Ovary (tissue), 9 donors: Measurements from ENCODE around the gene ADARB2. TPM values are rescaled to one million over a fixed set of nuclear protein-coding genes. Genes with fewer than 3 reads are reported as not detected.
"Not testable (repeated sequence)": the region's sequence is repeated elsewhere in the genome, so short reads cannot be mapped to it uniquely, and the experiment has no call there.

Experiments used
- DNase-seq, 5 donors: peaks; one replicate each; pipeline ENCODE4 v3.0.0-alpha.2; 2019 to 2020
- H3K27ac ChIP-seq, 2 donors: fragments of 200-600 bp; one replicate each; pipeline versions ENCODE4 v1.5.1 to v1.8.0; 2019 to 2022
- H3K27me3 ChIP-seq: fragments of 200-600 bp; one replicate; pipeline ENCODE4 v1.8.0; 2022
- H3K36me3 ChIP-seq: fragments of 200-600 bp; sonication (generic); one replicate; pipeline ENCODE4 v1.5.1; 2019
- H3K4me1 ChIP-seq: one replicate; pipeline ENCODE4 v1.8.1; 2013; ENCODE audit warnings: mild to moderate bottlenecking, moderate library complexity; ENCODE audit not compliant: insufficient read depth
- H3K4me3 ChIP-seq: fragments of 200-600 bp; sonication (generic); one replicate; pipeline ENCODE4 v1.5.1; 2017
- H3K9me3 ChIP-seq, 2 donors: fragments of 200-600 bp in 1 of 2; sonication (generic) in 1 of 2; one replicate each; pipeline versions ENCODE4 v1.5.1 to v1.8.1; 2013 to 2019; ENCODE audit warnings: mild to moderate bottlenecking in 1 of 2, moderate library complexity in 1 of 2
- EP300 ChIP-seq: sonication (generic); formaldehyde crosslinking; IDR thresholded peaks from one replicate; pipeline ENCODE4 v1.6.1; 2017; ENCODE audit warnings: antibody characterized with exemption
- POLR2A ChIP-seq: fragments of 450-650 bp; IDR thresholded peaks from one replicate; pipeline ENCODE4 v1.6.1; 2017; ENCODE audit warnings: antibody characterized with exemption, mild to moderate bottlenecking, moderate library complexity
- WGBS, 3 donors: extraction: QIAGEN DNeasy Blood & Tissue Kit in 1 of 3; methylation state at CpG; one replicate each; pipeline versions ENCODE4 v1.1.5 to v1.1.7; 2013 to 2017; 5-methylcytosine and 5-hydroxymethylcytosine counted together
- intact Hi-C, 4 donors: fragments of 100-400 bp; cut with DNase I; formaldehyde crosslinking; loops; one replicate each; pipeline versions ENCODE4 v1.11.0 to v1.15.1; 2022 to 2023
- polyA plus RNA-seq, 2 donors: library from polyadenylated mRNA; stranded (reverse); fragments of 200-250 nt in 1 of 2; fragments of 350-450 nt in 1 of 2; fragmentation: Illumina TruSeq in 1 of 2; extraction: RNeasy Lipid Tissue Mini Kit (QIAGEN cat#74804) in 1 of 2; gene quantifications; one replicate each; pipeline ENCODE4 v1.2.3, GENCODE V29; 2013 to 2014
- total RNA-seq, 7 donors: library from RNA; depleted of rRNA in 2 of 7; stranded (reverse); fragments of >200 nt in 2 of 7; fragmentation: NEBNext Ultra II Directional in 3 of 7; extraction: Animal tissue kit (Norgen Biotek cat#: 25700) in 3 of 7; gene quantifications; one replicate each; pipeline versions ENCODE4 v1.1.0 to v1.2.4, GENCODE V29; 2016 to 2023
- TF ChIP-seq, protein P1 (sequence below), 3 donors: fragments of 450-650 bp in 2 of 3; fragments of 200-600 bp in 1 of 3; IDR thresholded peaks; one replicate each; pipeline versions ENCODE4 v1.5.1 to v1.8.0; 2016 to 2022; ENCODE audit warnings: antibody characterized with exemption in 3 of 3, mild to moderate bottlenecking in 1 of 3
- donor health status: DM: no; HTN: no; CAD: no; lungs with moderate emphysema.
- donor health status: DM: no; HTN: no; CAD: no.
- donor health status: Bipolar disorder and iron deficiency.
- donor health status: DM: yes; HTN: yes; CAD: no.
- donor health status: DM: no; HTN: no; CAD: no.
- donor health status: DM: yes; HTN: yes; CAD: no.

ADARB2 gene
- total and polyA plus RNA-seq, 9 donors: 0.12 to 2.0 (median 0.36) TPM; not detected in 2

DNA sequence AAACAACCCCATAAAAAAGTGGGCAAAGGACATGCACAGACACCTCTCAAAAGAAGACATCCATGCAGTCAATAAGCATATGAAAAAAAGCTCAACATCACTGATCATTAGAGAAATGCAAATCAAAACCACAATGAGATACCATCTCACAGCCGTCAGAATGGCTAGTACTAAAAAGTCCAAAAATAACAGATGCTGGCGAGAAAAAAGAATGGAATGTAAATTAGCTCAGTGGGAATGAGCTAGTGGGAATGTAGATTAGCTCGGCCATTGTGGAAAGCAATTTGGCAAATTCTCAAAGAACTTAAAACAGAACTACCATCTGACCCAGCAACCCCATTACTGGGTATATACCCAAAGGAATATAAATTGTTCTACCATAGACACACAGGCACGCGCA lies 394.1 kb downstream of the ADARB2 start:
- Histone ChIP-seq H3K27ac (no peak overlapping the region), H3K36me3 (no peaks in the 10 kb centered on the region), H3K9me3 (no peaks in the 10 kb centered on the region), H3K4me3 (no peak overlapping the region), H3K4me1 (no peaks in the 10 kb centered on the region), H3K27me3 (no peaks in the 10 kb centered on the region)
- no peak for DNase-seq
- 48 to 54% (median 52%) methylated on average over 5 of the region's 5 CpGs for WGBS, 3 donors
- intact Hi-C loops: no loop called here
- TF ChIP-seq EP300 (no peak), POLR2A (no peak)
- TF ChIP-seq, protein P1, sequence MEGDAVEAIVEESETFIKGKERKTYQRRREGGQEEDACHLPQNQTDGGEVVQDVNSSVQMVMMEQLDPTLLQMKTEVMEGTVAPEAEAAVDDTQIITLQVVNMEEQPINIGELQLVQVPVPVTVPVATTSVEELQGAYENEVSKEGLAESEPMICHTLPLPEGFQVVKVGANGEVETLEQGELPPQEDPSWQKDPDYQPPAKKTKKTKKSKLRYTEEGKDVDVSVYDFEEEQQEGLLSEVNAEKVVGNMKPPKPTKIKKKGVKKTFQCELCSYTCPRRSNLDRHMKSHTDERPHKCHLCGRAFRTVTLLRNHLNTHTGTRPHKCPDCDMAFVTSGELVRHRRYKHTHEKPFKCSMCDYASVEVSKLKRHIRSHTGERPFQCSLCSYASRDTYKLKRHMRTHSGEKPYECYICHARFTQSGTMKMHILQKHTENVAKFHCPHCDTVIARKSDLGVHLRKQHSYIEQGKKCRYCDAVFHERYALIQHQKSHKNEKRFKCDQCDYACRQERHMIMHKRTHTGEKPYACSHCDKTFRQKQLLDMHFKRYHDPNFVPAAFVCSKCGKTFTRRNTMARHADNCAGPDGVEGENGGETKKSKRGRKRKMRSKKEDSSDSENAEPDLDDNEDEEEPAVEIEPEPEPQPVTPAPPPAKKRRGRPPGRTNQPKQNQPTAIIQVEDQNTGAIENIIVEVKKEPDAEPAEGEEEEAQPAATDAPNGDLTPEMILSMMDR (IDR thresholded peaks at IDR 0.05): no peak

DNA sequence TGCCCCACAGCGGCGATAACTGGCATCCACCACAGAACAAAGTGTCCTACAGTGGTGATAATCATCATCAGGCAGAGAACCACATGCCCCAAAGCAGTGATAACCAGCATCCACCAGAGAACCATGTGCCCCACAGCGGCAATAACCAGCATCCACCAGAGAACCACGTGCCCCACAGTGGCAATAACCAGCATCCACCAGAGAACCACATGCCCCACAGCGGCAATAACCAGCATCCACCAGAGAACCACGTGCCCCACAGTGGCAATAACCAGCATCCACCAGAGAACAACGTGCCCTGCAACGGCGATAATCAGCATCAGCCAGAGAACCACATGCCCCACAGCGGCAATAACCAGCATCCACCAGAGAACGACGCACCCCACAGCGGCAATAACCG lies 396.3 kb downstream of the ADARB2 start:
- WGBS, 3 donors: 92 to 96% (median 96%) methylated on average over 14 of the region's 14 CpGs
- H3K27me3 ChIP-seq, DNase-seq, H3K36me3 ChIP-seq, H3K9me3 ChIP-seq, H3K27ac ChIP-seq, H3K4me1 ChIP-seq, H3K4me3 ChIP-seq, intact Hi-C loops: not testable (repeated sequence)

DNA sequence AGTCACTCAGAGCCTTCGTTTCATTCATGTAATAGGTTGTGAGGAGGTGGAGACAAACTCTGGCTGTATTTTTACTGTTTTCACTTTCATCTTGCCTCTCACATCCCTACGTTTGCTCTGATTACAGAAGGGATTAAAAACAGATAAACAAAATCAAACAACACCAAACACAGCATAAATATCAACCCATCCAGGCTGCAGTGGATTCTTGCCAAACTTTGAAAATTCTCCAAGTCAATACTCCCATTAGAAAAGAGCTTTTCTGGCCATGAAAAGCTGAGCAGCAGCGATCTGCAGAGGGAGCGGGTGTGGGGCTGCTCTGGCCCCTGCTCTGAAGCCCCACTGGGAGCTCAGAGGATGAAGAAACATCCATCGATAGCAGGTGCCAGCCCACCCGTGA lies 397.9 kb downstream of the ADARB2 start:
- Histone ChIP-seq H3K27ac (no peak overlapping the region), H3K4me1 (no peaks in the 10 kb centered on the region), H3K4me3 (no peak overlapping the region), H3K27me3 (no peaks in the 10 kb centered on the region), H3K9me3 (no peaks in the 10 kb centered on the region), H3K36me3 (no peaks in the 10 kb centered on the region)
- no peak for TF ChIP-seq POLR2A
- no peak for TF ChIP-seq EP300
- TF ChIP-seq, protein P1 (IDR thresholded peaks at IDR 0.05): no peak
- intact Hi-C loops: no loop called here
- no peak for DNase-seq
- 34 to 43% (median 41%) methylated on average over 6 of the region's 6 CpGs for WGBS, 3 donors

DNA sequence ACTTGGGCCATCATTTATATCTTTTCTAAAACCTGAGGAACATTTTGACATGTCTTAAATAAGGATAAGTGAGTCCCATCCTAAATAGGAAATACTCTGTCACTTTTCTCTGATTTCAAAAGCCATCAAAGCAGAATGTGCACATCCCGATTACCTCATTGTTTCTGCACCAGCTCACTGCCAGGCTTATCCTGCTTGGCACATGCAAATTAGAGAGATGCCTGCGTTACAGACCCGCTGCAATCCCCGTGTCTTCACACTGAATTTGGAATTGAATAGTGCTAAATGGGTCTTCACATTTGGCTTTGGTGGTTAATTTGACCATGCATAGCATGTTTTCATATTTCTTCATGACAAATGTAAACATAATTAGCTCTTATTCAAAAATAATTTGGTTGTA lies 401.7 kb downstream of the ADARB2 start:
- no peak for TF ChIP-seq POLR2A
- no peak for TF ChIP-seq EP300
- TF ChIP-seq, protein P1 (IDR thresholded peaks at IDR 0.05): no peak
- H3K9me3 ChIP-seq: no peaks in the 10 kb centered on the region
- 41 to 52% (median 51%) methylated on average over 4 of the region's 4 CpGs for WGBS, 3 donors
- no peaks in the 10 kb centered on the region for H3K4me1 ChIP-seq
- H3K27me3 ChIP-seq: no peaks in the 10 kb centered on the region
- no peak for DNase-seq
- intact Hi-C loops: no loop called here
- no peak overlapping the region for H3K27ac ChIP-seq
- no peaks in the 10 kb centered on the region for H3K36me3 ChIP-seq
- H3K4me3 ChIP-seq: no peak overlapping the region

DNA sequence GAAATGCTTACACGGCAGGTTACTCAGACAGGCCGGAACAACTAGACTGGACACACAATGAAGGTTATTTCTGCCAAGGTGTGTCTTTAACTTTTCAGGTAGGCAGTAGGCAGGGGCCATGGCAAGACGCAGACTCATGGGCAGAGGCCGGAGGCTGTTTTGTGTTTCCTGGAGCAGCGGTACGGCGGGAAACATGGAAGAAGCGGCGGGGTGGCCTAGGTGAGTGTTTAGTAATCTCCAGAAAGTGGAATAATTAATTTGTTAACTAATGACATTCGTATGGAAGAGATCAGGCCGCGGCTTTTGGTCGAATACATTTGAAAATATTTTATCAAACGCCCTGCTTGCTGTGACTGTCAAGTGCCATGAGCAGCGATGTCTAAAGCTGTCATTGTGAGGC lies 403.3 kb downstream of the ADARB2 start:
- Histone ChIP-seq H3K9me3 (no peaks in the 10 kb centered on the region), H3K4me3 (no peak overlapping the region), H3K27ac (no peak overlapping the region), H3K36me3 (no peaks in the 10 kb centered on the region), H3K27me3 (no peaks in the 10 kb centered on the region), H3K4me1 (no peaks in the 10 kb centered on the region)
- intact Hi-C loops: no loop called here
- WGBS, 3 donors: 93 to 94% (median 94%) methylated on average over 15 of the region's 15 CpGs
- DNase-seq: no peak
- TF ChIP-seq EP300: no peak

DNA sequence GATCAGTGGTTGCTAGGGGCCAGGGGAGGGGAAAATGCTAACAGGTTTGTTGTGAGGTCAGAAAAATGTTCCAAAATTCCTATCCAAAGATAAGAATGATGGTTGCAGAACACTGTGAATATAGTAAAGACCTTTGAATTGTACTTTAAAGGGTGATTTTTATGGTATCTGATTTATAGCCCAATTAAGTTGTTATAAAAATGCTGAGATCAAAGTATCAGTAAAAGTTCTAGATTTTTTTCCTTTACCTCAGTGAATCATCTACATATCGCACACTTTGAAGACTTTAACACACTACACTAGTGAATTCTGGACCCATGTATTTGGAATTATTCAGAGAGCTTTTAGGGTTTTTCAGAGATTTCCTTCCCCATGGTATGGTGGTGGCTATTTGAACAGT lies 405.8 kb downstream of the ADARB2 start:
- H3K36me3 ChIP-seq: no peaks in the 10 kb centered on the region
- H3K27ac ChIP-seq: no peak overlapping the region
- DNase-seq: no peak
- intact Hi-C loops: no loop called here
- 77 to 92% (median 90%) methylated on average over 1 of the region's 1 CpG for WGBS, 3 donors
- H3K27me3 ChIP-seq: no peaks in the 10 kb centered on the region
- no peaks in the 10 kb centered on the region for H3K9me3 ChIP-seq
- TF ChIP-seq POLR2A (no peak), EP300 (no peak)
- TF ChIP-seq, protein P1 (IDR thresholded peaks at IDR 0.05): no peak
- no peak overlapping the region for H3K4me3 ChIP-seq
- no peaks in the 10 kb centered on the region for H3K4me1 ChIP-seq
